ENCODE measurements around the gene NAALADL1. TPM values are rescaled to one million over a fixed set of nuclear protein-coding genes. Genes with fewer than 3 reads are reported as not detected.

The NAALADL1 gene
- 11.0 and 13.7 TPM in 2 replicates for total RNA-seq (2014; rRNA removed; shearing (Covaris generic))
- polyA plus RNA-seq (2016; fragmentation: Nextera tagmentation; extraction: Ambion mirVana) = 8.0 and 11.1 TPM in 2 replicates
- long read RNA-seq, partial matches to known transcripts = 0 of 1 reads
- long read RNA-seq, other reads (novel, unspliced or antisense) = 0 of 1 reads

DNA sequence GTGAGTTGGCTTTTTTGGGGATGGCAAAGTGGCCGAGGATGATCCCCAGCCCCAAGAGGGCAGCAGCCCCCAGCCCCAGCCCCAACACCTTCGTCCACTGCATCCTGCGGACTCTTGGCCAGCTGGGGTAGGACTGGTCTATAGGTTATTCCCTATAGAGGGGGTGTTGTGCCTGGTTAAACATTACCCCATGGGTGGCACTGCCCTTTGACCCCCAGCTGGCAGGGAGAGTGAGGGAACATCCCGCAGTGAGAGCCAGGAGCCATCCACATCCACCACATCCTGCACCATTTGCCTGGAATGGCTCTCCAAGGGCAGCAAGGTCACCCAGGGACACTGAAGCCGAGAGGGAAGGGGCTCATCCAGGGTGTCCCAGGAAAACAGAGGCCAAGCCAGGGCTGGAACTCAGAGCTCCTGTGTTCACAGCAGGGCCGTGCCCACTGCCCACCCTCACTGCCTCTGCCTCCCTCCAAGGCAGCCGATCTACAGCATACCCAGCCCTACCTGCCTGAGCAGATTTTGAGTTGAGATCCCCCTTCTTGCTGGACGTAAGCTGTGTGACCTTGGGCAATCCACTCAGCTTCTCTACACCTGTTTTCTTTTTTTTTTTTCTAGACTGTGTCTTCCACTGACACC, at the start of gene NAALADL1:
TSS of gene NAALADL1 (minus strand) at position 135 of the 636 bp plus-strand sequence. CDS start at position 103, 32 bp downstream.
- H3K9me2 ChIP-seq (ENCODE audit: insufficient read depth) = no peaks in the 10 kb centered on the region
- DNase-seq (ENCODE audit: low spot score) = no peak
- no peak within 1 kb of the TSS for H3K4me2 ChIP-seq
- H3K4me1 Mint-ChIP-seq = peaks cover 2% of the 10 kb centered on the region
- no peaks in the 10 kb centered on the region for H3K27me3 ChIP-seq (ENCODE audit: insufficient read depth)
- H3K79me2 ChIP-seq (replicated peaks; ENCODE audit: insufficient read depth) = no peaks in the 10 kb centered on the region
- H3K27me3 Mint-ChIP-seq (ENCODE audit: insufficient read depth, low read depth, poor library complexity) = peaks cover 9% of the 10 kb centered on the region
- H2AFZ ChIP-seq = no peak within 1 kb of the TSS
- no peak within 1 kb of the TSS for H3K27ac Mint-ChIP-seq
- ATAC-seq = no peak
- H3K4me1 ChIP-seq (ENCODE audit: insufficient read depth) = no peaks in the 10 kb centered on the region
- no peaks in the 10 kb centered on the region for H3K36me3 Mint-ChIP-seq (ENCODE audit: low read depth)
- H3K4me3 Mint-ChIP-seq = no peak within 1 kb of the TSS
- no peaks in the 10 kb centered on the region for H3F3A ChIP-seq (replicated peaks; ENCODE audit: low read depth)
- H3K4me3 ChIP-seq = no peak within 1 kb of the TSS
- no peaks in the 10 kb centered on the region for H3K36me3 ChIP-seq (ENCODE audit: insufficient read depth)
- H4K20me1 ChIP-seq (replicated peaks; ENCODE audit: insufficient read depth) = no peaks in the 10 kb centered on the region
- H3K9me3 Mint-ChIP-seq = no peaks in the 10 kb centered on the region
- TF ChIP-seq ZNF114 (CRISPR knock-in tag; IDR thresholded peaks at IDR 0.05) = no peak
- no peak for TF ChIP-seq CTCF (conservative IDR thresholded peaks at IDR 0.05; ENCODE audit: low read depth in 2 of 2)
- TF ChIP-seq POLR2AphosphoS5 (IDR thresholded peaks at IDR 0.05; ENCODE audit: low read depth) = no peak
- no peak for TF ChIP-seq CREB1 (CRISPR knock-in tag; IDR thresholded peaks at IDR 0.05; ENCODE audit: low read depth)
- TF ChIP-seq STAT1 (IDR thresholded peaks at IDR 0.05; ENCODE audit: unreplicated experiment) = no peak
- TF ChIP-seq ETS1 (IDR thresholded peaks at IDR 0.05) = no peak
- TF ChIP-seq ZNF331 (CRISPR knock-in tag; IDR thresholded peaks at IDR 0.05; ENCODE audit: low read depth) = no peak
- TF ChIP-seq REST (IDR thresholded peaks at IDR 0.05; ENCODE audit: unreplicated experiment) = no peak
- no peak for TF ChIP-seq NANOG (IDR thresholded peaks at IDR 0.05; ENCODE audit: borderline replicate concordance)
- TF ChIP-seq, protein P1, sequence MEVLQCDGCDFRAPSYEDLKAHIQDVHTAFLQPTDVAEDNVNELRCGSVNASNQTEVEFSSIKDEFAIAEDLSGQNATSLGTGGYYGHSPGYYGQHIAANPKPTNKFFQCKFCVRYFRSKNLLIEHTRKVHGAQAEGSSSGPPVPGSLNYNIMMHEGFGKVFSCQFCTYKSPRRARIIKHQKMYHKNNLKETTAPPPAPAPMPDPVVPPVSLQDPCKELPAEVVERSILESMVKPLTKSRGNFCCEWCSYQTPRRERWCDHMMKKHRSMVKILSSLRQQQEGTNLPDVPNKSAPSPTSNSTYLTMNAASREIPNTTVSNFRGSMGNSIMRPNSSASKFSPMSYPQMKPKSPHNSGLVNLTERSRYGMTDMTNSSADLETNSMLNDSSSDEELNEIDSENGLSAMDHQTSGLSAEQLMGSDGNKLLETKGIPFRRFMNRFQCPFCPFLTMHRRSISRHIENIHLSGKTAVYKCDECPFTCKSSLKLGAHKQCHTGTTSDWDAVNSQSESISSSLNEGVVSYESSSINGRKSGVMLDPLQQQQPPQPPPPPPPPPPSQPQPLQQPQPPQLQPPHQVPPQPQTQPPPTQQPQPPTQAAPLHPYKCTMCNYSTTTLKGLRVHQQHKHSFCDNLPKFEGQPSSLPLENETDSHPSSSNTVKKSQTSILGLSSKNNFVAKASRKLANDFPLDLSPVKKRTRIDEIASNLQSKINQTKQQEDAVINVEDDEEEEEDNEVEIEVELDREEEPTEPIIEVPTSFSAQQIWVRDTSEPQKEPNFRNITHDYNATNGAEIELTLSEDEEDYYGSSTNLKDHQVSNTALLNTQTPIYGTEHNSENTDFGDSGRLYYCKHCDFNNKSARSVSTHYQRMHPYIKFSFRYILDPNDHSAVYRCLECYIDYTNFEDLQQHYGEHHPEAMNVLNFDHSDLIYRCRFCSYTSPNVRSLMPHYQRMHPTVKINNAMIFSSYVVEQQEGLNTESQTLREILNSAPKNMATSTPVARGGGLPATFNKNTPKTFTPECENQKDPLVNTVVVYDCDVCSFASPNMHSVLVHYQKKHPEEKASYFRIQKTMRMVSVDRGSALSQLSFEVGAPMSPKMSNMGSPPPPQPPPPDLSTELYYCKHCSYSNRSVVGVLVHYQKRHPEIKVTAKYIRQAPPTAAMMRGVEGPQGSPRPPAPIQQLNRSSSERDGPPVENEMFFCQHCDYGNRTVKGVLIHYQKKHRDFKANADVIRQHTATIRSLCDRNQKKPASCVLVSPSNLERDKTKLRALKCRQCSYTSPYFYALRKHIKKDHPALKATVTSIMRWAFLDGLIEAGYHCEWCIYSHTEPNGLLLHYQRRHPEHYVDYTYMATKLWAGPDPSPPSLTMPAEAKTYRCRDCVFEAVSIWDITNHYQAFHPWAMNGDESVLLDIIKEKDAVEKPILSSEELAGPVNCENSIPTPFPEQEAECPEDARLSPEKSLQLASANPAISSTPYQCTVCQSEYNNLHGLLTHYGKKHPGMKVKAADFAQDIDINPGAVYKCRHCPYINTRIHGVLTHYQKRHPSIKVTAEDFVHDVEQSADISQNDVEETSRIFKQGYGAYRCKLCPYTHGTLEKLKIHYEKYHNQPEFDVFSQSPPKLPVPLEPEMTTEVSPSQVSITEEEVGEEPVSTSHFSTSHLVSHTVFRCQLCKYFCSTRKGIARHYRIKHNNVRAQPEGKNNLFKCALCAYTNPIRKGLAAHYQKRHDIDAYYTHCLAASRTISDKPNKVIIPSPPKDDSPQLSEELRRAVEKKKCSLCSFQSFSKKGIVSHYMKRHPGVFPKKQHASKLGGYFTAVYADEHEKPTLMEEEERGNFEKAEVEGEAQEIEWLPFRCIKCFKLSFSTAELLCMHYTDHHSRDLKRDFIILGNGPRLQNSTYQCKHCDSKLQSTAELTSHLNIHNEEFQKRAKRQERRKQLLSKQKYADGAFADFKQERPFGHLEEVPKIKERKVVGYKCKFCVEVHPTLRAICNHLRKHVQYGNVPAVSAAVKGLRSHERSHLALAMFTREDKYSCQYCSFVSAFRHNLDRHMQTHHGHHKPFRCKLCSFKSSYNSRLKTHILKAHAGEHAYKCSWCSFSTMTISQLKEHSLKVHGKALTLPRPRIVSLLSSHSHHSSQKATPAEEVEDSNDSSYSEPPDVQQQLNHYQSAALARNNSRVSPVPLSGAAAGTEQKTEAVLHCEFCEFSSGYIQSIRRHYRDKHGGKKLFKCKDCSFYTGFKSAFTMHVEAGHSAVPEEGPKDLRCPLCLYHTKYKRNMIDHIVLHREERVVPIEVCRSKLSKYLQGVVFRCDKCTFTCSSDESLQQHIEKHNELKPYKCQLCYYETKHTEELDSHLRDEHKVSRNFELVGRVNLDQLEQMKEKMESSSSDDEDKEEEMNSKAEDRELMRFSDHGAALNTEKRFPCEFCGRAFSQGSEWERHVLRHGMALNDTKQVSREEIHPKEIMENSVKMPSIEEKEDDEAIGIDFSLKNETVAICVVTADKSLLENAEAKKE (CRISPR knock-in tag; IDR thresholded peaks at IDR 0.05) = no peak
- TF ChIP-seq JUNB (IDR thresholded peaks at IDR 0.05; ENCODE audit: unreplicated experiment) = no peak
- TF ChIP-seq EZH2 (IDR thresholded peaks at IDR 0.05; ENCODE audit: low read depth, unreplicated experiment) = no peak
- no peak for TF ChIP-seq EZH2phosphoT487 (IDR thresholded peaks at IDR 0.05; ENCODE audit: unreplicated experiment)
- no peak within 1 kb of the TSS for H3K27ac ChIP-seq (ENCODE audit: low read depth)
